Activated T-cell treated with anti-CD3 and anti-CD28 coated beads, Interleukin-2, amount 50 U/mL, for 1 hour (primary cell): ENCODE measurements around the gene PTPRN2.

ENCODE experiments used
- DNase-seq: peaks from one replicate; pipeline ENCODE4 v3.0.0-alpha.2; 2020

The PTPRN2 gene

DNA sequence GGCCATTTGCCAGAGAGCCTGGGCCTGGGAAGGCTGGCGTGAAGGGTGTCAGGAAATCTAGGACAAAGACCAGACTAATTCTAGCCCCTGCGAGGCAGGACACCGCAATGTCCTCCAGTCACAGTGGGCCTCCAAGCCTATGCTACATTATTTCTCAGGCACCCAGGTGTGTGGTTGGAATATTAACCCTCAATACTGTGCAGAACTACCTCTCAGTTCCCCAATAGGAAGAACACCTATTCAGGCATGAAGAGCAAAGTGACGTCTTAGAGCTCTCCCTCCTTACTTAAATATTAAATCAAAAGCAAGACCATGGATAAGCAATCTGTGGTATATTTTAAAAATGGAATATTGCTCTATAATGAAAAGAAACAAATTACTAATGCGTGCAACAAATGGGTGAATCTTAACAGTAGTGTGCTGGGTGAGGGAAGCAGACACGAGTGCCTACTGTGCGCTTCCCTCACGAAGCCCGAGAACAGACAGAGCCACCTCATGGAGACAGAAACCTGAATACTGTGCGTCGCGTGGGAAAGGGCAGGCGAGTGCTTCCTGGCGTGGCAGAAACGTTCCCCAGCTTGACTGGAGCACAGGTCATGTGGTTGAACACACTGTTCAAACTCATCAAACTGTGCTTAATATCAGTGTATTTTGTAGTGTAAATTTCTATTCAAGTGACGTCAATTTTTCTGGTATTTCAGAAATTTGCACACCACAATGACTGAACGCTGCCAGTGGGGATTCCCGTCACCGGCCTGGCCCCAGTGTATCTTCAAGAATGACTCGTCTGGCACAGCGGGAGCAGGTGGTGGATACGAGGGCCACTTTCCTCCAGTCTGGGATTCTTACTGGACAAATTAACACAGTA is 15.5 kb upstream of the PTPRN2 start:
- no peak for DNase-seq

DNA sequence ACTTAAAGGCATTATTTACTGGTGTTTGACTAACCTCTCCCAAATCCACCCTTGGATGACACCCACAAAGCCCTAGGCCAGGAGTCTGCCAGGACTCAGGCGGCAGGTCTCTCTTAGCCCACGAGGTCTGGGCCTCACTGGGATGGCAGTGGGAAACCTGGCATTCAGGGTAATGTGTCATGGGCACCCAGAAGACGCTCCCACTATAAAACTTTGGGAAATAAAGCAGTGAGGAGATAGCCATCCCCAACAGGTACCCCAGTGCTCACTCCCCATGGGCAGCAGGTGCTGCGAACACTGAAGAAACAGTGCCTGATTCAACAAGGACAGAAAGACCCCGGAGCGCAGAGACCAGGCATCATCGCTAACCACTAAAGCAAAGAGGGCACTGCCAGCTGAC is 14.4 kb upstream of the PTPRN2 start:
- no peak for DNase-seq

DNA sequence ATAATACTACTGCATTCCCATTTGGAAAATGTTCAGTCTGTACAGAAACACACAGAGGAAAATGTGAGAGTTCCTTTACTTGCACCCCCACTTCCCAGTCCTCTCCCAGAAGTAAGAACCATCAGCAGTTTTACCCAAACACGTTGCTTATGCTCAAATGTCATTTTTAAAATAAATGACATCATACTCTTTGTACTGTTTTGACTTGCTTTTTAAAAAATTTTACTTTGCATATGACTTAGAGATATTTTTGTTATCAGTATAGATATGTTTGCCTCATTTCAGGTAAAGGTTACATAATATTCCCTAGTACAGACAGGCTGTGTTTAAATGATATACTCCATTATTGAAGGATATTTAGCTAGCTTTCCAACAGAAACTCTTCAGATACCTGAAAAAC is 13.5 kb upstream of the PTPRN2 start:
- DNase-seq: no peak

DNA sequence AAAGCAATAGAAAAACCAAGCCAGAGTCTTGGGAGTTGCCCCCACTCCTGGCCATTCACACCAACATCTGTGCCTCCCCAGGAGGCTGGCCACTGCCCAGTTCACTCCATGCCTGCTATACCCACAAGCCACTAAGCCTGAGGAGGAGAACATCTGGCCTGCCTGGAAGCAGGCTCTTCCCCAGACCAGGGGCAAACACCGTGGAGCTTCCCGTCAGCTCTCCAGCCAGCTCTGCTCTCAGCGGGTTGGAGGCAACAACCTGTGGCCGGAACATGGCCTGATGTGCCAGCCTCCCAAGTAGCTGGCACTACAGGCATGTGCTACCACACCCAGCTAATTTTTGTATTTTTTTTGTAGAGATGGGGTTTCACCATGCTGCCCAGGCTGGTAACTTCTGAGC is 9.1 kb upstream of the PTPRN2 start:
- DNase-seq: no peak

DNA sequence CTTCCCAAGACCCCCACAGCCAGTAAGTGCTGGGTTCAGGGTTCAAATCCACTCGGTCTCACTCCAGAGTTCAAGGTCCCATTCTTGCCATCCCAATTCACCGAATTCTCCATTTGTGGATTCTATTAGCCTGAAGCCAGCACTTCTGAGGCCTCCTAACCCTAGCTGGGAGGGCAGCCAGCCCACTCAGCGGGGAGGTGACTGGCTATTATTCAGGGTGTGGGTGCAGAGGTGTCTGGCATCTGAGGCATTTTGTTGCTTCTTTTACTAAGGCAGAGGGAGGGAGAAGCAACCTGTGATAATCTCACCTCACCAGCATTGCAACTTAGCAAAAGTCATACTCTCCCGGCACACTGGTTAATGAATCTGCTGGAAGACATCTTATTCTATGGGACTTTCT is 8.7 kb upstream of the PTPRN2 start:
- no peak for DNase-seq

DNA sequence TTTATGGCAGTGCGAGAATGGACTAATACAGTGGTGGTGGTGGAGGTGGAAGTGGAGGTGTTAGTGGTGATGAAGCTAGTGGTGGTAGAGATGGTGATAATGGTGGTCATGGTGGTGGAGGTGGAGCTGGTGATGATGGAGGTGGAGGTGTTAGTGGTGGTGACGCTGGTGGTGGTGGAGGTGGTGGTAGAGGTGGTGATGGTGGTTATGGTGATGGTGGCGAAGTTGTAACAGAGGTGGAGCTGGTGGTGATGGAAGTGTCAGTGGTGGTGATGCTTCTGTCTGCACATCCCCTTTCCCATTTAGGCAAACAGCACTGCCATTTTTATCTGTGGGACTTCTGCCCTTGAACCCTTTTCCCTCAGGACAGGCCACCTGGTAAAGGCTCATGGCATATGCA is 7.4 kb upstream of the PTPRN2 start:
- no peak for DNase-seq

DNA sequence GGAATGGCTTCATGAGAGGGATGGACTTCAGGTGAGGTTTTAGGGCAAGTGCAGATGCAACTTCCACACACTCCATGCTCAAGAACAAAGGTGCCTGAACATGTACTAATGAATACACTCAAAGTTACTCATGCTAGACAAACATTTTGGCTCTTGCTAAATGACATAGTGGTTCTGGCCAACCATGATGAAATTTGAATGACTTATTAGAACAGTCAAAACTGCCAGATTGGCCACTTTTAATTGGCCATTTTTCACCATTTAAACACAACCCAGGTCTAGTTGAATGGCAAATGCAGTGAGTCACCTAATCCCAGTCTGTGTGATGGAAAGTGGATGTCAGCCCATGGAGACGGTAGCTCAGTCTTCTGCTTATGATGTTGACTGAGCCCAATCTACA is 4.9 kb upstream of the PTPRN2 start:
- no peak for DNase-seq

DNA sequence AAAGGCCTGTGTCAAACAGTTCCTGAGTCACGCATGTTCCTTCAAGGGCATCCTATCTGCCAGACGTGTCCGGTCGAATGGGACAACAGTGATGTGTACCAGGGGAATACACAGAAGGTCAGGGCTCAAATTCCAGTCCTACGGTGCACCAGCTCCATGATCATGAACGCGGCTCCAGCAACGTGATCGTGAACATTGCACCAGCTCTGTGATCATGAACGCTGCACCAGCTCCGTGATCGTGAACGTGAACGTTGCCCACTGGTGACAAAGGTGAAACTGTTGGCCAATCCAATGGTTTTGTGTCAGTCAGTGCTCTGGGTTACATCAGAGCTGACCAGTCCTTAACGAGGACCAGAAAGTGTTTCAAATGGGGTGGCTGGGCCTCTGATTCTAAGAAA is 4.3 kb upstream of the PTPRN2 start:
- DNase-seq: no peak

DNA sequence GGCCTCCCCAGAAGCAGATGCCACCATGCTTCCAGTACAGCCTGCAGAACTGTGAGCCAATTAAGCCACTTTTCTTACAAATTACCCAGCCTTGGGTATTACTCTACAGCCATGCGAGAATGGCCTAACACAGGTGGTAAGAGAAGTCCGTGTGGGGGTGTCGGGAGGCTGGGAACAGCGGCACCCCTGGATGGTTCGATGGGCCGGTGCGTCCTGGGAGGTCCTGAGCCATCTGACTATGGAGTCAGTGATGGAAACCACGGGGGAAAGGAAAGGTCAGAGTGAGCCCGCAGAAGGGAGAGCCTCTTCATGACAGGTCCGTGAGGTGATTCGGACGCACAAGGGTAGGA is 2.5 kb upstream of the PTPRN2 start:
- no peak for DNase-seq

DNA sequence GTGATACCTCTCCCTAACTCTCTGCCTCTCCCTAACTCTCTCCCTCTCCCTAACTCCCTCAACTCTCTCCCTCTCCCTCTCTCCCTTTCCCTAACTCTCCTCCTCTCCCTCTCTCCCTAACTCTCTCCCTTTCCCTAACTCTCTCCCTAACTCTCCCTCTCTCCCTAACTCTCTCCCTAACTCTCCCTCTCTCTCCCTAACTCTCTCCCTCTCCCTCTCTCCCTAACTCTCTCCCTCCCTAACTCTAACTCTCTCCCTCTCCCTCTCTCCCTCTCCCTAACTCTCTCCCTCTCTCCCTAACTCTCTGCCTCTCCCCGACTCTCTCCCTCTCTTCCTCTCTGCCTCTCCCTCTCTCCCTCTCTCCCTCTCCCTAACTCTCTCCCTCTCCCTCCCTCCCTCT is 2.0 kb upstream of the PTPRN2 start:
- no peak for DNase-seq

DNA sequence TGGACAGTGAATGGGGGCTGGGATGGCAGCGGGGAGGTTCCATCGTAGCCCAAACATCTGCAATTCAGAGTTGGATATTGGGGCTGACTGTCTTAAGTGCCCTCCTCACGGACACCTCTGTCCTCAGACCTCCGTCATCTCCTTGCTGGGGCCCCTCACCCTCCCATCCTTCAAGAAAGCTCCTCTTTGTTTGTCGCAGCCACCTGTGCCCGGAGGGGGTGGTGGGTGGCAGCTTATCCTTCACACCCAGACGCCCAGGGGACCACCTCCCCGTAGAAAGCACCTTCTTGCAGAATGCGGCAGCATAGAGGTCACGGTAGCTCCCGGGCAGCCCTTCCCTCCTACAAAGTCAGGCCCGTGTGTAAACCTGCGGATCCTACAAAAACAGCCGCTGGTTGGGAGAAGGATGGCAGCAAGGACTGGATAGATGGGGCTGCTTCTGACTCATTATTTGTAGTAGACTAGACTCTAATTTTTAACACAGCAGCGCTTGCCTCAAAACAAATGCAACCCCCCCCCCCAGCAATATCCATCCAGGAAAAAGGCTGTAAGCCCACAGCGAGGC is 1.3 kb upstream of the PTPRN2 start:
- DNase-seq: no peak

DNA sequence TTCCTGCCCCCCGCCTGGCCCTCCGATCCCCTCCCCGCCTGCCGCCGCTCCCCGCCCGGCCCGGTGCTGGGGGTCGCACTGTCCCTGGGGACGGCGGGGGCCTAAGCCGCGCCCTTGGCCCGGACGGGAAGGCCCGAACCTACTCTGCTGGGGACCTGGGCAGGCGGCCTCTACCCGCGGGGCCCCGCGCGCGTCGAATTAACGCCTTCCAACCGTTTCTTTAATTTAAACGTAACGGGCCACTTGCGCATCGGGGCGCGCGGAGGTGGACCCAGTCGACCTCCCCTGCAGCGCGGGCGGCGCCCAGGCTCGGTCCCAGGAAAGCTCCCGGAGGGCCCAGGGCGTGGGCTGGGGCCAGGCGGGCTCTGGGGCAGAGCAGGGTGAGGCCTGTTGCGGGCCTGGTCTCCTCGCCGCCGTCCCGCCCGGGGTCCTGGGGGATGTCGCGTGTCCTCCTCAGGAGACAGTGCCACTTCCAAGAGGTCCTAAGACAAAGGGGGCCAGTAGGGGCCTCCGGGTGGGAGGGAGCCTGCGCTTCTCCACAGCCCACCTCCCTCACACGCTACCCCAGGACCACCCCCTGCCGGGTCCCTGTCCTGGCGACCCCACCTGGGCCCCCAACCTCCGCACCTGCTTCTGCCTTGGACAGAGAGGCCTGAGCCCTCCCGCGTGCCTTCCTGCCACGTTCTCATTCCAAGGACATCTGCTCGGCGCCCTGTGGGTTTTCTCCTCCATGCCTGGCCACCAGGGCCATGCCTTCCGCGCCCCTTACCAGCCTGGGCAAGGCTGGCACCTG is 658 bp upstream of the PTPRN2 start:
- DNase-seq: no peak

DNA sequence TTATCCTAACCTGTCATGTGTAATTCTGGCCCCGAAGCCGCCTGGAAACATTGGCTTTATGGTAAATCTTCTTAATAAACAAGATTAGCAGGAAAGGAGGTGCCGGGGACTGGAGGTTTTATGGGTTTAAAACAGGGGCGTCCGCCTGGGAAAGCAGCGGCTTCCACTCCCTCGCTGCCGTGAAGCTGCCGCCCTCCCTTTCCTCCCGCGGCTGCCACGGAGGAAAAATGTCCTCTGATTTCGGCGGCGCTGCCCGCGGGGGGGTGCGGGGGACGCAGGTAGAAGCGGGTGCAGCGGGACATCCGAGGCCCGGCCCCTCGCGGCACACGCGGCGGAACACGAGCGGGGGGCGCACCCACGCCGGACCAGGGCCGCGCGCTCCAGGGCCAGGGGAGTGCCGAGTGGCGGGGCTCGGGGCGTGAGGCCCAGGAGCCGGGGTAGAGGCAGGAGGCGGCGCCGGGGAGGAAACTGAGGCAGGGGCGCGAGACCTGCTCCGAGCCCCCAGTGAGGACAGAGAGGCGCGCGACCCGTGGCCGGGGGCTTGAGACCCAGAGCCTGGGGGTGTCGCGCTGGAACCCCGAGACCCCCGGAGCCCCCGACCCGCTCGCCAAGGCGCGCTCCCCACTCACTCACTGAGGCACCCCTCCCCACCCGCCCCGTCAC is 993 bp downstream of the PTPRN2 start:
- no peak for DNase-seq

DNA sequence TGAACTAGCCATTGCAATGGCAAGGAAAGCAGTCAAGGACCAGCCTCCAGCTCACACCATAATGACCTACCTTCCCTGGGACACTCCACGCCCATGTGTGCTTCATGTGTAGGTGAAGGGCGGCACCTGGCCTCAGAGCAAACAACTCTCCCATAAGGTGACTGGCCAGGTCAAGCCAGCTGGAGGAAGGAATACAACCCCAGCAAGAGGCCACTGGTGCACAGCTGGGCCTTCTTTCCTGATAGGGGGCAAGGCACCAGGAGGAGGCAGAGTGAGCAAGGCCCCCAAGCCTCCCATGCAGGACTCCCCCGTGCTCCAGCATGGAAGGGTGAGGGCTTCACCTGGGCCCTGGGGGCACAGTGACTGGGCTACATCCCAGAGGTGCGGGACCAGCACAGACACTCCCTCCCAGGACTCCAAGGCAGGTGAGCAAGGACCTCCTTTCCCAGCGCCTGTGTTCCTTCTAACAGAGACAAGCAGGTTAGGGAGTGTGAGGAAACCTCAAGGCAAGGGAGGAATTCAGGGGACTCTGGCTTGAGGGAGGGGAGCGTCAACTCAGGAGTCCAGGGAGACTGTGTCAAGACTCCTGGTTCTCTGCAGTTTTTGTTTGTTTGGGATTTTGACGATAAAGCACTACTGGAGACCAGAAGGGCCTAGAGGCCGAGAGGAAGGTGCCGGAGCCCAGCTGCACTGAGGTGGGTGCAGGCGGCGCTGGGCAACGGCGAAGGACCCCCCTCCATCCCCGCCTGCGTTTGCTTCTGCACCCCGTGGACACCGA is 1.7 kb downstream of the PTPRN2 start:
- DNase-seq: no peak

DNA sequence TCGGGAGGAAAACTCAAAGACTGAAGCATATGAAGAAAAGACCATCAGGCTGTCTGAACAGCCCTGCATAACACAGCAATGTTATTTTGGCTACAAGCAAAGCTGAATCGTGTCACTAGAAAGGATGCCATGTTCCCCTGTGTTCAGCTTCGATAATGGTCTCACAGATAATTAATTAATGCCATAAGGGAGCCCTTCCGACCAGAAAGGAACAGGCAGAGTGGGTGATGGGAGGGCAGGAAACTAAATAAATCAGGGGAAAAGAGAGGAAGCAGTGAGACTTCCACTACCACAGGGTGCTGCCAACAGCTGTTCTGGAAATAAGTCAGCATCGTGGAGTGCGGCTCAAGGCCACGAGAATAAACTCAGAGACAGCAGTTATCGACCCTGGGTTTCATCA is 3.2 kb downstream of the PTPRN2 start:
- DNase-seq: no peak

DNA sequence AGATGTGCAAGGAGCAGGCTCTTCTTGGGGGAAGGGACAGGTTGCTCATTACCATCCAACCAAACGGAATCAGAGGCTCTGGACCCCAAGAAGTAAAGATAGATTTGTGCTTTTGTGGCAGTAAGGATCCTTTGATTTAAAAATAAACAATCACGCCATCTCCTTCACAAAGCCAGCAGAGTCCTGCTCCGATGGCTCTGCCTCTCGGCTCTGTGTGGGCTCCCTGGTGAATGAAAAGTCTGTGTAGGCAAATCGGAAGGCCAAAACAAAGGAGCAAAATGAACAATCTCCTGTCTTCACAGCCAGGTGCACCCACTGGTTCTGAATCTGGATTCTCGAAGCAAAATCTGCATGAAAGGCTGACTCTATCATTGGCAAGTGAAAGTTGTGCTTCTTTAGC is 3.8 kb downstream of the PTPRN2 start:
- DNase-seq: no peak

DNA sequence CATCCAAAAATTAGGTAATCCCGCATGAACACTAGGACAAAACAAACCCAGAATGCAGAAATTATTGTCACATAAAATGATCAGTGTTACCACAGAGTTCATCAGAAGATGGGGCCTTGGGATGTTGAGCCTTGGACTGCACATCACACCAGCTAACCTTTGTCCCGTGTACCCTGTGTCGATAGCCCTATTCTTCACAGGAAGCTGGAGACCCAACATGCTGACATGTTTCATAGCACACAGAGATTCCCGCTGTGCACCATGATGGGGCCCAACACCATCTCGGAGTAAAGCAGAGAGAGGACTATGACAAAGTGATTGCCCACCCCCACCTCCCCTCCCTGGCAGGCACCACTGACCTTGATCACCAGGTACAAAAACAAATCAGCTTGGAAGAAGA is 4.5 kb downstream of the PTPRN2 start:
- no peak for DNase-seq

DNA sequence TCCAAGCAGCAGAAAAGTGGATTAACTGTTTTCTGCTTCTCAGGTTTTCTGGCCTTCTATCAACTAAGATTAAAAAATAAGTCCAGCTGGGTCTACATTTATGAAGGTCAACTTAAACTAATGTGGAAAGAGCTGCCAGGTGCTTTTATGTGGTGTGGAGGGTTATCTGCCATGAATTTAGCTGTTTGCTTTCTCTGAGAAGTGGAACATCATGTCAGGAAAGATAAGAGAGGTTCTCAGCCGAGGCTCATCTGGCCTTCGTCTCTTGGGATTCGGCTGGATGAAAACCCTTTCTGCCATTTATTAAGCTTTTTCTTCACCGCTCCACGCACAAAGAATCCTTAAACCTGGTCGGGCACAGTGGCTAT is 5.5 kb downstream of the PTPRN2 start:
- no peak for DNase-seq

DNA sequence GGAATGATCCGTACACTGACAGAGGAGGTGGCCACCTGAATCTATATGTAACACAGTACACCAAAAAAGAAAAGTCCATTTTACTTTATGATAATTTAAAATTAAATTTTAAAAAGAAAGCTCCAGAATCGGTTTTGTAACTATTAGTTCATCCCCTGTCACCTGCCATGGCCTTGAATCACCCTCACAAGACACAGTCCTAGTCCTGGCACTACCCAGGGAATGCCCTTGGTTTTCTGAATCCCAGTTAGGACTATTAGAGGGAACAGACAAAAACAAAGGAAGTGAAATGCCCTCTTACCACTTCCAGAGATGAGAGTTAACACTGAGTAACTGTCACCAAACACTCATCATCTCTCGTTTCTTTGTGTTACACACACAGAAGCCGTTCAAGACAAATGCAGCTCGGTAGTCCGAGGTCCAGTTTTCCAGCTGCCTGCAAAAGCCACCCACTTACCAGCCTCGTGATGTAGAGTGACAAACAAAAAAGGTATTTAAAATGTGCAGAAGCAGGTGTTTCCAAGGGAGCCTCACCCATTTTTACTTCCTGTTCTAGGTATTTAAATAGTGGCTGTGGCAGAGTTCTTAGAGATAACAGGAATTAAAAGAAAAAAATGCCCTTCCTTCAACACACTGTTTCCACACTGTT is 6.1 kb downstream of the PTPRN2 start:
- no peak for DNase-seq

DNA sequence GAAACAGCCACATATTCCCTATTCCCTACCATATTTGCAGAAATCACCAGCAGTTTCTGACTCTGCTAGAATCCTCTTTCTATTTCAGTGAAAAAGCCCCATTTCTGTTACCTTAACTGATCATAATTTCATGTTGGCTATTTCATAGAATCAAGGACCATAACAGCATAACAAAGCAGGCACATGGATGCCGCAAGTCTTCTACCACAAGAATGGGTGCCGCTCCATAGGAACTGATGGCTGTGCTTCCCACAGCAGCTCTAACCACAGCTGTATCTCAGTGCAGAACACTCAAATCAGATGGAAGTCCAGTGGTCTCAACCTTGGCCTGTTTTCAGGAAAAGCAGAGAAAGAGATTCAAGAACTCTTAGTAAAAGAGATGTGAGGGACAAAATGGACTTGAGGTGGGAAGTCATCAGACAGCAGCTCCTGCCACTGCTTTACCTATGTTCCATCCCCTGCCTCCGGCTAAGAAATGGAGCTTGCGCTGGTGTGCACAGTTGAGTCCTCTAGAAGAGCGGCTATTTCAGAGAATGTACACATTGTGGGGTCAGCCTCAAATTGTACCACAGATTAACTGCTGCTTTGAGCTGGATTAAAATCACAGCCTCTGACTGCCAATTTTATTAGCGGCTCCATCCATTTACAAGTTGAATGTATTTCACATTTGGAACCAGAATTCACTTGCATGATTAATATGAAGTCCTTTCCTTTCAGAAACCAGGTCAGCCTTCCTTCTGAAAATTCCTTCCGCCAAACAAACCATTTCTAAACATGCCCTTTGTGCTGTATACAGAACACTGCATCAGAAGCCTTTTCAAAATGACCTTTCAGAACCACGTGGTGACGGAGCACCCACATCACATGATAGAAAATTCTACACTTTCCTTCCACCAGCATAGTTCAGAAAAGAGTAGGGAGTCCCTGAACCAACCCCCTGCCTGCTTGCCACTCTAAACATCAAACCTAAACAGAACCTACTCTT is 7.7 kb downstream of the PTPRN2 start:
- no peak for DNase-seq
